Endothelial cell of umbilical vein (primary cell): ENCODE results near the gene H1-8.

Source experiments
- EZH2 ChIP-seq: IDR thresholded peaks from 2 replicates; pipeline ENCODE4 v1.6.1; 2012; ENCODE audit warnings: borderline replicate concordance, low read depth, mild to moderate bottlenecking, moderate library complexity, low read length, inconsistent platforms; ENCODE audit not compliant: severe bottlenecking
- JUN ChIP-seq: IDR thresholded peaks from 2 replicates; pipeline ENCODE4 v1.6.1; 2011; ENCODE audit warnings: borderline replicate concordance, low read depth; ENCODE audit not compliant: insufficient read length, insufficient read depth
- POLR2A ChIP-seq: IDR thresholded peaks from 2 replicates; pipeline ENCODE4 v1.6.1; 2012; ENCODE audit warnings: low read depth, mild to moderate bottlenecking, control low read depth, low read length
- POLR2AphosphoS5 ChIP-seq: IDR thresholded peaks from 2 replicates; pipeline ENCODE4 v1.6.1; 2012; ENCODE audit warnings: low read depth, mild to moderate bottlenecking, control low read depth, low read length, moderate library complexity; ENCODE audit not compliant: insufficient read depth
- TF ChIP-seq, protein P1 (sequence below), 2 donors: IDR thresholded peaks; 1 replicate in 1 of 2; 2 replicates in 1 of 2; pipeline ENCODE4 v1.5.1; 2011; ENCODE audit warnings: low read length in 2 of 2, mild to moderate bottlenecking in 2 of 2, moderate library complexity in 2 of 2, control low read depth in 1 of 2, inconsistent platforms in 1 of 2, low read depth in 1 of 2; ENCODE audit not compliant: insufficient read depth in 1 of 2; ENCODE audit errors: extremely low read depth in 1 of 2
- TF ChIP-seq, protein P2 (sequence below): IDR thresholded peaks from 2 replicates; pipeline ENCODE4 v1.6.1; 2011; ENCODE audit not compliant: insufficient read depth, insufficient read length

DNA sequence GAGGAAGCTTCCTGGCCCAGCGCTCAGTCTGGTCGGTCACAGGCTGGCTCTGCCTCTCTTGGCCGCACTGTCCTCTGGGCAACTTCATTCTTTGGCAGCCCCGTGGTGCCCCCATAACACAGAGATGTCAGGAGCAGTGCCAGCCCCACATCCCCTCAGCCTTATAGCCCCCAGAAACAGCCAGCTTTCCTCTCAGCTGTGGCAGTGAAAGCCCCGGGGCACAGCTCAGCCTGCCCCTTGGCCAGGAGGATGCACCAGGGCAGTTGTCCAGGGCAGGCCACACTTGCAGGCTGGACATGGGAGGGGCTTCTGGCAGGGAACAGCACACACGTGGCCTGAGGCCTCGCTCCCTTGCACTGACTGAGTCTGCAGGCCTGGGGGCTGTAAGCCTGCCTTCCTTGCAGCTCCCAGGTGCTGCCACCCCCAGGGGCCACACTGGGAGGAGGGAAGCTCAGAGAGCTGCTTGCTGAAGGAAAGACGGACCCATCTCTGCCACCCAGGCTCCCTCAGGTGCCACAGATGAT is 24.9 kb upstream of the H1-8 start:
- TF ChIP-seq, protein P1, sequence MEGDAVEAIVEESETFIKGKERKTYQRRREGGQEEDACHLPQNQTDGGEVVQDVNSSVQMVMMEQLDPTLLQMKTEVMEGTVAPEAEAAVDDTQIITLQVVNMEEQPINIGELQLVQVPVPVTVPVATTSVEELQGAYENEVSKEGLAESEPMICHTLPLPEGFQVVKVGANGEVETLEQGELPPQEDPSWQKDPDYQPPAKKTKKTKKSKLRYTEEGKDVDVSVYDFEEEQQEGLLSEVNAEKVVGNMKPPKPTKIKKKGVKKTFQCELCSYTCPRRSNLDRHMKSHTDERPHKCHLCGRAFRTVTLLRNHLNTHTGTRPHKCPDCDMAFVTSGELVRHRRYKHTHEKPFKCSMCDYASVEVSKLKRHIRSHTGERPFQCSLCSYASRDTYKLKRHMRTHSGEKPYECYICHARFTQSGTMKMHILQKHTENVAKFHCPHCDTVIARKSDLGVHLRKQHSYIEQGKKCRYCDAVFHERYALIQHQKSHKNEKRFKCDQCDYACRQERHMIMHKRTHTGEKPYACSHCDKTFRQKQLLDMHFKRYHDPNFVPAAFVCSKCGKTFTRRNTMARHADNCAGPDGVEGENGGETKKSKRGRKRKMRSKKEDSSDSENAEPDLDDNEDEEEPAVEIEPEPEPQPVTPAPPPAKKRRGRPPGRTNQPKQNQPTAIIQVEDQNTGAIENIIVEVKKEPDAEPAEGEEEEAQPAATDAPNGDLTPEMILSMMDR (IDR thresholded peaks at IDR 0.05; ENCODE audit: extremely low read depth in 1 of 2, insufficient read depth in 1 of 2, low read depth in 1 of 2, low read length in 2 of 2): no peak
- TF ChIP-seq POLR2AphosphoS5 (no peak), JUN (no peak), EZH2 (no peak), POLR2A (no peak)
- TF ChIP-seq, protein P2, sequence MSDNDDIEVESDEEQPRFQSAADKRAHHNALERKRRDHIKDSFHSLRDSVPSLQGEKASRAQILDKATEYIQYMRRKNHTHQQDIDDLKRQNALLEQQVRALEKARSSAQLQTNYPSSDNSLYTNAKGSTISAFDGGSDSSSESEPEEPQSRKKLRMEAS: no peak
